SH-SY5Y (cell line): ENCODE data around the gene SIX6.

Experiments used
- GATA2 ChIP-seq: IDR thresholded peaks from 2 replicates; pipeline ENCODE4 v1.6.1; 2011; ENCODE audit warnings: mild to moderate bottlenecking, low read depth, low read length
- GATA3 ChIP-seq: IDR thresholded peaks from 2 replicates; pipeline ENCODE4 v1.6.1; 2011; ENCODE audit warnings: low read depth, mild to moderate bottlenecking, low read length, moderate library complexity

- TF ChIP-seq GATA2 (no peak), GATA3 (no peak)
Measured at GRCh38 chr14:60514378-60514740, 5.4 kb downstream of the SIX6 start.
